Endometrial microvascular endothelial cells (primary cell): ENCODE results near the gene HSPBP1. TPM values are rescaled to one million over a fixed set of nuclear protein-coding genes. Genes with fewer than 3 reads are reported as not detected.

Experiments used
- in situ Hi-C: cut with HindIII; loops from 2 replicates; pipeline ENCODE4 v1.10.0; 2017; ENCODE audit warnings: low sequenced_read_pairs, low pct_unique_long_range_greater_than_20kb; ENCODE audit errors: inconsistent ontology term
- total RNA-seq: library from RNA; depleted of rRNA; stranded (reverse); fragments of >200 nt; gene quantifications from one replicate; pipeline ENCODE4 v1.2.3, GENCODE V29; 2015; ENCODE audit errors: inconsistent ontology term

The HSPBP1 gene
- total RNA-seq, 1 donor from 2014 or later = 26.7 TPM

- in situ Hi-C loops = no loop called here
Measured at GRCh38 chr19:55258476-55258827, 21.5 kb downstream of the HSPBP1 start.

DNA sequence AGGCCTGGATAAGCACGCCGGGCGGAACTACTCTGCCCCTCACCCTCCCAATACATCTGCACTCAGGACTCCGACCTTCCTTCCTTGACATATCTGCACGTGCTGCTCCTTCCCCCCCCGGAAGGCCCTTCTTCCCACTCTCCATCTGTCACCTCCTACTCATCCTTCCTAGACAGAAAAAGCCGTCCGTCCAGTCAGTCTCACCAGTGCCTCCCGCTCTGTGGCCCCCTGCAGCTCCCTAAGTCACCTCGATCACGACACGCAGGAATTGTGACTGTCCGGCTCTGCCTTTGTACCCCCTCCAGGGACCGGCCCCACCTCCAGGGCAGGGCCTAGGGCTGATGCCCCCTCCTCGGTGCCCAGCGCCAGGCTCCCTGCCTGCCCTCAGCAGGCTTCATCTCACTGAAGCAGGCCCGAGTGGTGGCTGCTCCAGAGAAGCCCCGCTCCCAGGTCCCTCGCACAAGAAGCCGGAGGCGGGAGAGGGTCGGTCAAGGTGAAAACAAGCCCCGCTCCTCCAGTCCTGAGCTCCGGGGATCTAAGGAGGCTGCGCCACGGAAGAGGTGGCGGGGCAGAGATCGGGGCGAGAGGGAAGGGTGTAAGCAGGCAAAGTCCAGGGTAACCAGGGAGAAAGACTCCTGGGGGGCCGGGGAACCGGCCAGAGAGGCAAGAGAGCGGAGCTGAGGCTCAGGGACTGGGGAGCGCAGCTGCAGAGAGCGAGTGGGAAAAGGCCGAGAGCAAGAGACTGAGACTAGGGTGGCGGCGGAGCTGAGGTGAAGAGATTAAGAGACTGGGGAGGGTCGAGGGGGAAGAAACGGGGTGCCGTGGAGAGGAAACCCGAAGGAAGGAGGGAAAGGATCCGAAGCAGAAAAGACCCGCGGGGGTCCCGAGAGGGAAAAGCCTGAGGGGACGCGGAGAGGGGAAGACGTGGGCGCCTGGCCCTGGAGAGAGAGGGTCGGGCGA, 22.2 kb downstream of the HSPBP1 start:
- in situ Hi-C loops = no loop called here

DNA sequence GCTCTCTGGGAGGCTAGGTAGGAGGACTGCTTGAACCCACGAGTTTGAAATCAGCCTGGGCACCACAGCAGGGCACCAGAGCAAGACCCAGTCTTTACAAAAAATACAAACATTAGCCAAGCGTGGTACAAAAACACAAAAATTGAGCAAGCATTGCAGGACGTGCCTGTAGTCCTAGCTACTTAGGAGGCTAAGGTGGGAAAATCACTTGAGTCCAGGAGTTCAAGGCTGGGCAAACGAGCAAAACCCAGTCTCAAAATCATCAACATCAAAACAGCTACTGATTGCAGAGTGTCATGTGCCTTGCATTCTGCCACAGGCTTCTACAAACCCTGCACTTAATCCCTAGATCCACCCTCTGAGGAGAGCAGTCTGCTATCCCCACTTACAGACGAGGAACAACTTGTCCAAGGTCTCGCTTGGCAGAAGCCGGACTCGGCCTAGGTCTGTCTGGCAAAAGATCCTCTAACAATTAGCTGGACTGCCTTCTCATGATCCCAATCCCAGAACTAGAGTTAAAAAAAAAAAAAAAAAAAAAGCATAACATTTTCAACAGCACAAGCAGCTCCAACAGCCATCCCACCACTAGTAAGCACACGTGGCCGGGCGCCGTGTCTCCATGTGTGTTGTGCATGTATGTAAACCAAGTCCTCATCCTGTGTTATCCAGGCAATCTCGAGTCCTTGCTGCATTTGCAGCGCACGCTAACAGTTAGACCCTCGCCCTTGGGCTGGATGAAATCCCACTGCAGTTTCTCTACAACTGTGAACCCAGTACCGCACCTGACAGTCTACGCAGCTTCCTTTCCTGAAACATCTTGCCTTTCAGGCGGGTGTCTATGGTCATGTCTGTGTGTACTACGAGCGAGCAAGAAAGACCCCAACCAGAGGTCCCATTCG, 23.1 kb downstream of the HSPBP1 start:
- in situ Hi-C loops = no loop called here

- in situ Hi-C loops = no loop called here
Measured at GRCh38 chr19:55255618-55256423, 24.1 kb downstream of the HSPBP1 start.

DNA sequence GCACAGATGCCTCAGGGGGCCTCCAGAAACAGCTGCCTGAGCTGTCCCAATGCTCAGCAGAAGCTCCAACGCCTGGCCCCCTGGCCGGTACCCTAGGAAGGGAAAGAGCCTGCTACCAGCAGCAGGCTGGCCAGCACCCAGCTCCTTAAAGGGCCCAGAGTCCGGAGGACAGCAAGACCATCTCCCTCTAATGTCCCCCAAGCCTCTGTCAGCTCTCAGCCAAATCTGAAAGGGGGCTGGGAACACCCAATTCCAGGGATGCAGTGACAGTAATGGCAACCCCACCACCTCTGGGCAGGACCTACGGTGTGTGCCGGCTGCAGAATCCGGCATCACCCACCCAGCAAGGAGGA, 25.3 kb downstream of the HSPBP1 start:
- in situ Hi-C loops = no loop called here

DNA sequence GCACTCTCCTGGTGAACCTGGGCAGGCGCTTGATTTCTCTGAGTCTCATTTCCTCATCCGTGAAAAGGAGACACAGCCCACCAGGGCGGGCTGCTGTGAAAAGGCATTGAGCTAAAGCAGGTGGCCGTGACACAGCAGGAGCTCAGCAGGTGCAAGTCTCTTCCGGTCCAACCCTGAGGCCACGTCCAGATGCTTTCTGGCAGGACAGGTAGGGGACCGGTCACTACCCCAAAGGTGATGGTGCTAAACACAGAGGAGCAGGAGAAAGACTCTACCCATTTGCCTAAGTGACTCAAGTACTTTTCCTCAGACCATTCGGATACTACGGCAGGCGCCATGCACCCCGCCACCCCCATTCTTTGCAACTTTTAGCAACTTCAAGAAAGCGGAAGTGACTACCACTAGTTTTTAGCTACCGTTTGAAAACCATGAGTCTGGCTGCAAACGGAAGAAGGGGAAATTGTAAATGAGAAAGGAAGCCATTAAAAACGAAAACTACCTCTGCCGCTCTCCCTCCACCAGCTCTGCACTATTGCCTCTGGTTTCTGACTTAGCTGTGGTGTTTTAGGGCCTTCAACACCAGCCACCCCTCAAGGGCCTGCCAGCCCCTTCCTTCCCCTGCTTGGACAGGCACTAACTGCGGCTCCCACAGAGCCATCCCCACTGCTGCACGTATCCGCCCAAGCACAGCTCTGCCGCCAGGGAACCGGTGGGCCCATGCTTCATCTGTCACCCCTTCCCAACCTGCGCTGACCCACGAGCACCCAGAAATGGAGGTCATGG, 25.9 kb downstream of the HSPBP1 start:
- in situ Hi-C loops = no loop called here

DNA sequence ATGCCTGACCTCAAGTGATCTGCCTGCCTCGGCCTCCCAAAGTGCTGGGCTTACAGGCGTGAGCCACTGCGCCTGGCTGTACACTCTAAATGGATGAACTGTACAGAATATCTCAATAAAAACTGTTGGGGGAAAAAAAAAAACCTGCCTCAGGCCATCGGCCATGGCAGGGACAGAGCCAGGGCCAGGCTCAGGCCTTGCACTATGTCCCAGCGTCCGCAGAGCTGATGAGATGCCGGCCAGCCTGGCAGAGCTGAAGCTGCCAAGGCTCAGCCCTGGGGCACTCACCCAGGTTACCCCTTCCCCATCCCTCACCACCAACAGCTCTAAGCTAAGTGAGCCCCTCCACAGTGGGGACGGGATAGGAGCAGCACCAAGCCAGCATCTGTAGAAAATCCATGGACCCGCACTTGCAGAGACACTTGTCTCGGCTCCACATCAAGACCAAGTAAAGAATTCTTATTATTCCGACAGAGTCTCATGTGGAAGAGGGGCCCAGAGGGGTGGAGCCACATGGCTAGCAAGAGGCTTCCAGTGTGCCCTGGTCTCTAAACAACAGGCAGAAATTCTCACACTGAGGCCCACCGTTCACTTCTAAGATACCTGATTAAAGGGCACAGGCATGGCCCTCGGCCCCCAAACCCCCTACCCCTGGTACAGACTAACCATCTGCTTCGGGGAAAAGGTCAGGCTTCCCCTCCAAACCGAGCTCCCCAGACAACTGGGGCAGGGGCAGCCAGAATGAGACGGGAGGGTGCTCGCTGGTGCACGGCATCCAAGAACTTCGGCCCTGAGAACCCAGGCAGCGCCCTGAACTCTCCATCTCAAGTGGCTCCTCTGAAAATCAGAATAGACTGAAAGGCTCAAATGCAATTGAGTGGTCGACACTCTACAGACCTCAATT, 26.9 kb downstream of the HSPBP1 start:
- in situ Hi-C loops = no loop called here

DNA sequence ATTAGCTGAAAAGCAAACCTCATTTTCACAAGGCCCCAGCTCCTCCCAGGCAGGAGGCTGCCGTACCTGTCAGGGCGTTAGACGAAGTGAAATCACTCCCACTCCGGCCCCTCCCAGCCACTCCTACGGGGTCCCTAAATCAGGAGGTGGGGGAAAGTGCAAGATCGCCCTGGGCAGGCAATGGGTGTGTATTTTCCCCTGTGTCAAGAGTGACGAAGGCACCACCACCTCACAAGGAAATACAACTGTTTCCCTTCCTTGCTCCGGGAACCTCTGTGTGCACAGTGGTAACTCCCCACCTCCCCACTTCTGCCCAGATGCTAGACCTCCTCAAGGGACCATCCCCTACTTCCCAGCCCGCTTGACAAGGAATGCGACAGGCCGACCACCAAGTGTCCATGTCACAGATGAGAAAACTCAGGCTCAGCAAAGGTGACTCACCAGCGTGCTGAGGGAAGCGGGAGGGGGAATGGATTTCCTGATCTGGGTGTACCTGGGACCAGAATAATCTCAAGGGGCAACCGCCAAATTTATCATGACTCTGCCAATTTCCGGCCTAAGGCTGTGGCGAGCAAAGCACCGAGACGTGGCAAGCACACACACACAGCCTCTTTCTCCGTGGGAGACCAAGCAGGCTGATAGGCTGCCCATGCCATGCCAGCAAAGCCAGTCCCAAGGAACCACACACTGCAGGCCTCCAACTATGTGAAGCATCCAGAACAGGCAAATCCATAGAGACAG, 28.4 kb downstream of the HSPBP1 start:
- in situ Hi-C loops = no loop called here

- in situ Hi-C loops = no loop called here
Measured at GRCh38 chr19:55250262-55251036, 29.5 kb downstream of the HSPBP1 start.

DNA sequence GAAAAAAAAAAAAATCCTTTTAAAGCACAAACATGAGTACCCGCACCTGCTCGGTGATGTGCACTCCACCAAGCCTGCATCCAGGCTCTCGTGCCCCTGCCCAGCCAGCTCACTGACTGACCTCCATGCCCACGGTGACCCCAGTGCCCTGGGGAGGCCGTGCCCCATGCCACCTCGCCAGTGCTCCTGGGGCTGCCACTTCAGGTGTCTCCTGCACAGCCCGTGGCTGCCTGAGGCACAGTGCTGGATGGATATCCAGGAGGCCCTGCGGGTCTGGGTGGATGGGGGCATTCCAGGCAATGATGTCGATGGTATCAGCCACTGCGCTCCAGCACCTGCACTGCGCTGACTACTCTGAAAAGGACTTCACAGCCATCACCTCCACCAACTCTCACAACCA, 30.1 kb downstream of the HSPBP1 start:
- in situ Hi-C loops = no loop called here

- in situ Hi-C loops = no loop called here
Measured at GRCh38 chr19:55248704-55249103, 31.2 kb downstream of the HSPBP1 start.

DNA sequence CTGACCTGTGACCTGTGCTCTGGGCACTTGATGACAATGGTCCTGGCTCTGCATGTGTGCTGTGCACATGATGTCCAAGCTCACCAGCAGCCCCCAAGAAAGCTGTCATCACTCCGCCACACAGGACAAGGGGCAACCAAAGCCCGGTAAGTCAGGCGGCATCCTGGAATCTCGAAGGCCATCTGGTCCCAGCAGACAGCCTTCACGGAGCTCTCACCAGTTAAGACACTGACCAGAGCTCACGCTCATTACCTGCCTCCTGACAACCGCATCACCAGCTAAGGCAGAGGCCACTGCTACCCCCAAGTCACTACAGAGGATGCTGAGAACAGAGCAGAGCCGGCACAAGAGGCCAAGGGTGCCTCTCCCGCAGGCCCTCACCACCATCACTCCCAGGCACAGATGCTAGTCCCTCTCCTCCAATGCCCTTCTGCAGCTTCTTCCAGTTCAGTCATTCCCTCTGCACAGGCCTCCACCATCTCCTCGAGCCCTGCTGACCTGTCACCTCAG, 31.7 kb downstream of the HSPBP1 start:
- in situ Hi-C loops = no loop called here

DNA sequence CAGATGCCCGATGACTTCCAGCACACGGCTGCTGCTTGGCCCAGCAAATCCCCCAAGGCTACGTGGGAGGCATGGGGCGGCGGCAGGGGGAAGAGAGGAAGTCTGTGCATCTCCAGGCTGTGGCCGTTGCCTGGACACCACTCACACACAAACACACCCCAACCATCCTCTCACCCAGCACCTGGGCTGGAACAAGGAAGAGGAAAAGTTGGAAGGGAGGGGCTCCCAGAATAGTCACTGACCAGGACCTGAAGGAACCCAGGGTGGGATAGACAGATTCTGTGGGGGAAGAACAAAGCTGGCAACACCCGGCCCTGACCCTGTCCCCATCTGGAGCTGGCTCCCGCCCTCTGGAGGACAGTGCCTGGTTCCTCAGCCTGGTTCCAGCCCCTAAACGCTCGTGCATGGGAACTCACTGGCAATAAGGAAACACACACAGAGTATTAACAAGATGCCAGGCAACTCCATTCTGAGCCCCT, 32.2 kb downstream of the HSPBP1 start:
- in situ Hi-C loops = no loop called here

GRCh38 chr19:55246462-55247451, 33.2 kb downstream of the HSPBP1 start:
- in situ Hi-C loops = no loop called here
